ENCODE data around the gene MDFI.

DNA sequence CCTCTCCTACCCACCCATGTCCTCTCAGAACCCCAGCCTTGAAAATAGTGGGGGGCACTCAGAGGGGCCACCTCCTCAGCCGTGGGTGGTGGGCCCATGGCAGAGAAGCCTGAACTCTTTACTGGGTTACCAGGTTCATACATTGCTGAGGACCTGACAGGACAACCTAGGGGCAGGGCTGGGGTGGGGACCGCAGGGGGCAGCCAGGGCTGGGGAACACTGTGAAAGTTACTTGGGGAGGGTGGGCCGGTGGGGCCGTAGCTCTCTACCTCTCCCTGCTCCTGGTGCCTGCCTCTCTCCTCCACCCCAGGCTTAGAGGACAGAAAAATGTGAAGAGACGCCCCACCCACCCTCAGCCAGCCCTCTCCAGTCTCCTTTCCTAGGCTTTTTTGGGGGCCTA is 15.4 kb downstream of the MDFI start:
- TF ChIP-seq EZH2 (IDR thresholded peaks at IDR 0.05; ENCODE audit: insufficient read depth, poor library complexity, severe bottlenecking) (no peak), EZH2phosphoT487 (IDR thresholded peaks at IDR 0.05; ENCODE audit: insufficient read depth, low read depth) (no peak)
